ENCODE measurements around the gene LRRD1. TPM values are rescaled to one million over a fixed set of nuclear protein-coding genes. Genes with fewer than 3 reads are reported as not detected.

LRRD1 gene
- total RNA-seq, 1 experiment from 2014 or later, result not detected

- Histone ChIP-seq H3K14ac (ENCODE audit: insufficient read depth, low read length) (no peak overlapping the region), H3K9ac (ENCODE audit: extremely low read depth, insufficient read length, low read length) (peak overlapping the region; percentile 79), H2BK15ac (ENCODE audit: low read depth, low read length) (no peak overlapping the region), H3K23ac (ENCODE audit: insufficient read length, low read depth, low read length) (no peak overlapping the region), H4K5ac (ENCODE audit: insufficient read length, low read depth, low read length) (no peak overlapping the region), H4K8ac (replicated peaks; ENCODE audit: insufficient read length, low read depth, low read length) (no peak overlapping the region), H2AK5ac (ENCODE audit: insufficient read length, low read length) (no peak overlapping the region), H4K91ac (ENCODE audit: insufficient read length, low read depth, low read length) (no peak overlapping the region), H2BK12ac (ENCODE audit: insufficient read length, low read depth, low read length) (no peak overlapping the region), H2BK120ac (ENCODE audit: low read depth, low read length, poor library complexity, severe bottlenecking) (no peak overlapping the region), H2BK5ac (ENCODE audit: insufficient read length, low read length) (no peak overlapping the region), H3K79me2 (ENCODE audit: insufficient read depth, low read length) (peaks cover 26% of the 10 kb centered on the region; the same call in 1 of the 2 replicates), H3K79me1 (ENCODE audit: insufficient read depth, low read depth, low read length, poor library complexity, severe bottlenecking) (no peaks in the 10 kb centered on the region), H4K20me1 (ENCODE audit: control insufficient read depth, insufficient read depth, insufficient read length) (no peaks in the 10 kb centered on the region), H3K23me2 (ENCODE audit: insufficient read length, low read depth, low read length, poor library complexity, severe bottlenecking) (no peaks in the 10 kb centered on the region), H3K18ac (ENCODE audit: insufficient read length, low read depth, low read length) (no peak overlapping the region), H3T11ph (ENCODE audit: low read length) (no peak overlapping the region), H3K27me3 (ENCODE audit: insufficient read depth, low read length) (no peaks in the 10 kb centered on the region), H2AFZ (ENCODE audit: low read length) (no peak overlapping the region), H3K4me2 (ENCODE audit: insufficient read depth, insufficient read length, low read length) (peak overlapping the region; percentile 89), H3K56ac (ENCODE audit: insufficient read length, low read depth, low read length) (no peak overlapping the region), H2BK20ac (ENCODE audit: low read depth, low read length, poor library complexity, severe bottlenecking) (no peak overlapping the region), H3K4me1 (ENCODE audit: insufficient read depth, low read length) (no peaks in the 10 kb centered on the region; the same call in 1 of the 2 replicates), H3K4ac (ENCODE audit: low read depth, low read length) (no peak overlapping the region), H3K27ac (ENCODE audit: insufficient read length, low read depth, low read length) (no peak overlapping the region), H3K9me3 (ENCODE audit: control insufficient read depth, low read depth, low read length) (no peaks in the 10 kb centered on the region)
- TF ChIP-seq, protein P1, sequence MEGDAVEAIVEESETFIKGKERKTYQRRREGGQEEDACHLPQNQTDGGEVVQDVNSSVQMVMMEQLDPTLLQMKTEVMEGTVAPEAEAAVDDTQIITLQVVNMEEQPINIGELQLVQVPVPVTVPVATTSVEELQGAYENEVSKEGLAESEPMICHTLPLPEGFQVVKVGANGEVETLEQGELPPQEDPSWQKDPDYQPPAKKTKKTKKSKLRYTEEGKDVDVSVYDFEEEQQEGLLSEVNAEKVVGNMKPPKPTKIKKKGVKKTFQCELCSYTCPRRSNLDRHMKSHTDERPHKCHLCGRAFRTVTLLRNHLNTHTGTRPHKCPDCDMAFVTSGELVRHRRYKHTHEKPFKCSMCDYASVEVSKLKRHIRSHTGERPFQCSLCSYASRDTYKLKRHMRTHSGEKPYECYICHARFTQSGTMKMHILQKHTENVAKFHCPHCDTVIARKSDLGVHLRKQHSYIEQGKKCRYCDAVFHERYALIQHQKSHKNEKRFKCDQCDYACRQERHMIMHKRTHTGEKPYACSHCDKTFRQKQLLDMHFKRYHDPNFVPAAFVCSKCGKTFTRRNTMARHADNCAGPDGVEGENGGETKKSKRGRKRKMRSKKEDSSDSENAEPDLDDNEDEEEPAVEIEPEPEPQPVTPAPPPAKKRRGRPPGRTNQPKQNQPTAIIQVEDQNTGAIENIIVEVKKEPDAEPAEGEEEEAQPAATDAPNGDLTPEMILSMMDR (conservative IDR thresholded peaks at IDR 0.05), result no peak
- peaks cover 5 to 15% of the 10 kb centered on the region in 2 experiments; a peak in 2 of 5 replicates for H3K9me3 Mint-ChIP-seq
- peak overlapping the region; percentile 98 for H3K4me3 Mint-ChIP-seq
- DNase-seq, result no peak
- H3K4me1 Mint-ChIP-seq, result peaks cover 19 to 27% of the 10 kb centered on the region in 2 experiments
- H3K36me3 Mint-ChIP-seq (ENCODE audit: insufficient read depth in 1 of 3, low read depth in 3 of 3), result peaks cover 7 to 13% (median 11%) of the 10 kb centered on the region in 3 experiments; a peak in 5 of 7 replicates
- no CpG with 5 or more reads among the region's 21 CpGs for WGBS (ENCODE audit: extremely low coverage, insufficient read length, low lambda C conversion rate)
- no peaks in the 10 kb centered on the region for H3K27me3 Mint-ChIP-seq (ENCODE audit: low read depth)
- H3K27ac Mint-ChIP-seq, result peak overlapping the region; percentile 100
Measured at GRCh38 chr7:92135052-92135889, 43.7 kb downstream of the LRRD1 start.

Measured in H9 (cell line).